ENCODE data around the gene TBC1D16.

Gene TBC1D16

DNA sequence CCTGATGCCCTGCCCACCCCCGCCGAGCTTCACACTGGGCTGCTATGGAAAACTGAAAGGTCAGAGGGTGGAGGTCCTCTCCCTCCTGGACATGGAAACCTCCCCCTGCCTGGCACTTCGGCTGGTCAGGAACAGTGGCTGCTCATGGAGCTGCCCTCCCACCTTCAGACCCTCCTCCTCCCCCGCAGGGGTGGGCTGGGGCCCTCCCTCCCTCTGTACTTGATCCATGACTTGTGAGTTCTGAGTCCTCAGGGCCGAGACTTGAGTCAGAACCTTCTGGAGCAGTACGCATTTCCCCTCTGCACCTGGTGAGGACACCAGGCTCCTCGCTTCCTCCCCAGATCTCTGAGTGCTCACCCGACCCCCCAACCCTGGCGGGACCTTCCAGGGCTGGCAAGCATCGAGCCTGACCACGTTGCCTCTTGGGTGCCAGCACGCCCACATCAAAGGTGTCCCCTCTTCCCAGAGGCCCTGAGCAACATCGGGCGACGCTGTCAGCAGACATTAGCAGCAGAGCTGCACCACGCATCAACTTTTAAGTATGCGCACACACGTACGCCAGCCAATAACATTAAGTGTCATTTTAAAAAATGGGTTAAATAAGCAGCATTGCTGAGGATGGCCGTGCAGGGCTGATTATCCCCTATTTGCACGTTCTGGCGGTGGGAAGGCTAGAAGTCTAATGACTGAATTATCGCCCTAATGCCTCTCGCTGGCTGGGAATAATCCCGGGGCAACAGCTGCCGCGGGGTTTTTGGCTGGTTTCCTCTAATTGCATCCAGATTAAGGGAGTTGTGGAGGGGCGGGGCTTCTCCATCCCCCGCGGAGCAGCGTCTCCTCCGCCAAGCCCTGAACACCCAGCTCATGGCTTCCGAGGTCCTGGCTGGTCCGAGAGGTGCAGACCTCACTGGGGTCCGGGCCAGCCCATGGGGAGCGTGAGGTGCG is 98.0 kb downstream of the TBC1D16 start:
- no peak for DNase-seq (ENCODE audit: low spot score)

GRCh38 chr17:79936641-79937381 is 98.9 kb downstream of the TBC1D16 start:
- peak; percentile 42 for DNase-seq (ENCODE audit: low spot score)

DNA sequence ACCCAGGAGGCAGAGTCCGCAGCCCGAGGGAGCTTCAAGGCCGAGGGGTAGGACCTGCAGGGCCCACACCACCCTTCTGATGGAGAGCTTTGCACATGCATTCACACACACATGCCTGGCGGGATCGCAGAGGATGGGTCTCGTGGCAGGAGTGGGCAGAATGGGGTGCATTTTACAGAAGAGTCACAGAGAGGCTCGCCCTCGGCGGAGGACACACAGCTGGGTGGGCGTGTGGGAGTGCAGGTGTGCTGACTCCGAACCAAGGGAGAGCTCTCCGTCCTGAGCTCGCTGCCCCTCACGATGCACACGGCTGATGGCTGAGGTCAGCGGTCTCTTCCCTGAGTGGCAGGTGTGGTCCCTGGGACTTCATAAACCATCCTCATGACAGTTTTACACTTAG is 99.6 kb downstream of the TBC1D16 start:
- no peak for DNase-seq (ENCODE audit: low spot score)

- DNase-seq (ENCODE audit: low spot score), result no peak
These were observed 100.3 kb downstream of the TBC1D16 start for GRCh38 chr17:79935197-79935885.

DNA sequence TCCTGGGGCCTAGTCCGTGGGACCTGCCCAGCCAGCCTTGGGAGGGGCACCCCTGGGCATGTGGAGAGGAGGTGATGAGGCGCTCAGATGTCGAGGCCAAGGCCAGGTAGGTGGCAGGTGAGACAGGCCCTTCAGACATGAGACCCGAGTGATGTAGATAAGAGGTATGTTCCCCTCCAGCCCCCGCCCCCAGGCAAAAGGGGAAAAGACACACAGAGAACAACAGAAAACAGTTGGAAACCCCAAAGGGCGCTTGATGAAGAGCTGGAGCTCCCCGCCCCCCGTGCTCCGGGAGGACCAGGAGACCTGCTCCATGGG is 101.1 kb downstream of the TBC1D16 start:
- no peak for DNase-seq (ENCODE audit: low spot score)

DNA sequence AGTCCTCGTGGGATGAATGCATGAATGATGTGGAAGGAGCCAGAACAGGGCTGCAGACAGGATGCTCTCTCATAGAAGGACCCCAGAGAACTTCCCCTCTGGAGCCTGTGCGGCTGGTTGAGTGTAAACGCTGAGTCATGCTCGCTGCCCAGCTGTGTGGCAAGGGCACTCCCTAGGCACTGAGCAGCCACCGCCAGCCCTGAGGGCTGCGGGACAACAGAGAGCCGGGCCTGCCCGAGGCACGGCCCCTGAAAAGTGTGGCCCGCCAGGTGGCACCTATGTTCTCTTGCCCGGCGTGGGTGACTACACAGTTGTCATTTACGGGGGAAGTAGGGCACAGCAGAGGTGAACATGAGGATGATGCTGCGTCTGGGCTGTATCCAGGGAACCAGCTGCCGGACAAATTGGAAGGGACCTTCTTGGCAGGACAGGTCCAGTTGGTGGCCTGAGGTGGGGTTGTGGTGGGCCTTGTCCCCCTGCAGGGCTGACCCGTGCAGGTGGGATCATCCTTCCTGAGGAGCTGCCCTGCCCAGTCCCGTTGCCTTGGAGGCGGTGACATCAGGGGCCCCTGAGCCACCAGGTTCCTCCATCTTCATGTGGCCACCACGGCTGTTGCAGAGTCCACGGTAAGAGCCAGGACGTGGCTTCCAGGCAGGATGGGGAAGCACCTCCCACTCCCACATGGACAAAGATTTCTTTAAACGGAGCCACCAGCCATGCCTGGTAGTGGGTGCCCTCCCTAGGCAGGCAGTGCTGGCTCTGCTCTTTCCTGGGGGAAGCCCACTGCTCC is 101.6 kb downstream of the TBC1D16 start:
- DNase-seq (ENCODE audit: low spot score), result no peak

- no peak for DNase-seq (ENCODE audit: low spot score)
These were observed 103.0 kb downstream of the TBC1D16 start for GRCh38 chr17:79932451-79933306.

DNA sequence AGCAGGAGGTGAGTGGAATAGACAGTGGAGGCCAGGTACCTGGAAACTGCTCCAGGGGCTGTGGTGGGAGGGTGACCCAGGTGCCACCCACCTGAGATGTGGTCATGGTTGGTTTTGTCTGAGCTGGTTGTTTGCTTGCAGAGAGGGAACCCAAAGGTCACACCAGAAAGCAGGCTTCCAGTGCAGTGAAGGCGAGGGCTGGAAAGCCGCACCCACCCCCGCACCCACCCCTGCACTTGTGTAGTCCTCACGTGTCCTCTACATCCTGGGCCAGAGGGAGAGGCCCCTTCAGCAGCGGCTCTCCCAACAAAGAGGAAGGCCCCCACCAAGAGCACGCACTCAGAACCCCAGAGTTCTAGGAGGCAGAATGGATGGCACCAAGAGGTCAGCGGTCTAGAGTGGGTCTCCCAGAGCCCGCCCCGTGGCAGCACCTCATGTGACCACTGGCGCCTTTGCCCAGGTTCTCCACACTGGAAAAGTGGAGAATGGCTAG is 103.8 kb downstream of the TBC1D16 start:
- no peak for DNase-seq (ENCODE audit: low spot score)

DNA sequence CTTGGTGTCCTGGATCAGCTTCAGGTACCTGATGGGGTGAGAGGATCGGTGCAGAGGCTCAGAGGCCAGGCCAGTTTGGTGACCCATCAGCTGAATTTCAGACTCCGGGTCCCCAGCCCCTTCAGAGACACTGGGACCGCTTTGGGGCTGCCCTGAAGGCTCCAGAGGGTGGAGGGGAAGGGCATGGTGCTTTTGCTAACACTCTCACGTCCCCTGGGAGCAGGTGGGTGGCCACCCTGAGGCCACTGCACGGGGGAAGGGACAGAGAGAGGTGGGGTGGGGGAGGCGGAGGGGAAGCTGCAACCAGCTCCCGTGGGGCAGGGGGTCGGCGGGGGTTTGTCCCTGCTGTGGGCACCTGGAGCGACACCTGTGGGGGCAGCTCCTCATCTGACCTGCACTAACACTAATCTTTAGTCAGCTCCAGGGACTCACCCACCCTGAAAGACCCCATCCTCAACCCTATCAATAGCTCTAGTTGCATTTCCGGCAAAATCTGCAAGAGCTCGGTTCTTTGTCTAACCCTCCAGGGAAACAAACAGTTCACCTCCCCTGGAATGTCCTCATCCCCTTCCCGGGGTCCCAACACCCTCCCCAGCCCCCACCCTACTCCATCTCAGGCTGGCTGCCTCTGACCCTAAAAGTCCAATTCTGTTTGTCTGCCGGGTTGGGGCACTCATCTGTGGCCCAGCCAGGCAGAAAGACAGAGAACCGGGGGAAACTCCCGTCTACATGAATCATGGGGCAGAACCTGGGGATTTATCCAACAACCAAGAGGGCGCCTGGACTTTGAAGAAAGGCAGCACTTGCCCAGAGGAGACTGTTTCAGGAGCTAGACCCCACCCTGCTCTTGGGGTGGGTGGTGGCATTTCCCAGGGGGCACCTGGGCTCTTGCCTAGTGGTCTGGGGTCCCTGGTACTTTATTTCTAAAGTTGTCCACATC is 104.5 kb downstream of the TBC1D16 start:
- no peak for DNase-seq (ENCODE audit: low spot score)

DNA sequence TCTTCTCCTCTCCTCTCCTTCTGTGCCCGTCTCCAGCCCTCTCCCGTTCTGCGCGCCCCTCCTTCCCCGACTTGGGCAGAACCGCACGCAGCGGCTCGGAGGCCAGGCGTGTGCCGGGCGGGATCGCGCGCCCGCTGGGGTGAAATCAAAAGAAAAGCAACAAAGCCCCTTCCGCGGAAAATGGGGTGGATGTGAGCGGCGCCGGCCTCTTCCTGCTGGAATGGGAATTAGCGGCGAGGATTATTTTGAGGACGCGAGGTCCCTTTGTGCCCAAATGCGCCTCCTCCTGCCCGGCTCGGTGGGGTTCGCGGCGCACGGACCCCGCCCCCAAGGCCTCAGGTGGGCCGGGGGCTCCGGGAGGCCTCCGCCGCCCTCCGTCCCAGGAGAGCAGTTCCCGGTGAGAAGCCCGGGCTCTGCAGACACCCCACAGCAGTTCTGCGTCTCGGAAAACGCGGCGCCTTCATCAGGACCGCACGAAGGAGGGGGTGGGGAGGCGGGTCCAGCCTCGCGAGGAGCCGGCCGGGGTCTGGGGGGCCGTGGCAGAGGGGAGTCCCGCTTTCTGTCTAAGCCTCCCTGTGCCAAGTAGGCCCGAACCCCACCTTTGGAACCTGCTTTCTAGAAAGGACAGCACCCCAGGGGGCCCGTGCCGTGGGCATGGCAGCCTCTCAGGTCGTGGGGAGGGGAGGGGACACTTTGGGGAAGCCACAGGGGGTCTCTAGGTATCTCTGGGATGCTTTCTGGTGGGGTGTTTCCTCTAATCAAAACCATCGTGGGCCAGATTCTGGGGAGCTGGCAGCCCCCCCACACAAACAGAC is 105.4 kb downstream of the TBC1D16 start:
- no peak for DNase-seq (ENCODE audit: low spot score)

- DNase-seq (ENCODE audit: low spot score), result no peak
These were observed 106.2 kb downstream of the TBC1D16 start for GRCh38 chr17:79929257-79930061.

DNA sequence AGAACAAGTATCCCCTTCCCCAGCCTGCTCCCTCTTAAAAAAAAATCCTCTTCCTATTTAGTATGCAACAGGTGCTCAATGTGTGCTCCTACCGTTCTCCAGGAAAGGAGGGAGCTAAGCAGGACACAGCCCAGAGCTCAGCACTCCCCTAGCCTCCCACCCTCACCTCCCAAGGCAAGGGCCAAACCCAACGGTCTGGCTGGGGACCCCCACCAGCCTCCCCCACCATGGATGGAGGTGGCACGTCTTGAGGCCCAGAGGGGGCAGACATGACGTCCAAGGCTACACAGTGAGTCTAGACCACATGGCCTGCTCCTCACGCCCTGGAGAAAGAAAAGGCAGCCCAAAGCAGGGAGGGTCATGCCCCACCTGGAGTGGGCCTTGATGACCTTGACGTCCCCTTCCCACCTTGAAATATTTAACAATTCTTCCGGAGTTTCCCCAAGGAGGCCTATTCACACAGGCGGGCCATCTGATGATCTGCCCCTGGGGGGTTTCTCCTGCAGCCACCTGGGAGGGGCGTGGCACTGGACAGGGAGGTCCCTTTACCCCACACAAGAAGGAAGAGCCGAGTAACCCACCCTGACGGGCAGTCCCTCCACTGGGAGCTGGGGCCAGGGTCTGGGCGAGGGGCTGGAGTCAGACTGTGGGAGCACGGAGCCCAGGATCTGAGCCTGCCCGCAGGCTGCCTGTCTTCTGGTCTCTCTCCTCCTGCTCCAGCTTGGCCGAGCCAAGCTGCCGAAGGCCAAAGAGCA is 107.0 kb downstream of the TBC1D16 start:
- no peak for DNase-seq (ENCODE audit: low spot score)

- no peak for DNase-seq (ENCODE audit: low spot score)
These were observed 107.8 kb downstream of the TBC1D16 start for GRCh38 chr17:79927688-79928501.

DNA sequence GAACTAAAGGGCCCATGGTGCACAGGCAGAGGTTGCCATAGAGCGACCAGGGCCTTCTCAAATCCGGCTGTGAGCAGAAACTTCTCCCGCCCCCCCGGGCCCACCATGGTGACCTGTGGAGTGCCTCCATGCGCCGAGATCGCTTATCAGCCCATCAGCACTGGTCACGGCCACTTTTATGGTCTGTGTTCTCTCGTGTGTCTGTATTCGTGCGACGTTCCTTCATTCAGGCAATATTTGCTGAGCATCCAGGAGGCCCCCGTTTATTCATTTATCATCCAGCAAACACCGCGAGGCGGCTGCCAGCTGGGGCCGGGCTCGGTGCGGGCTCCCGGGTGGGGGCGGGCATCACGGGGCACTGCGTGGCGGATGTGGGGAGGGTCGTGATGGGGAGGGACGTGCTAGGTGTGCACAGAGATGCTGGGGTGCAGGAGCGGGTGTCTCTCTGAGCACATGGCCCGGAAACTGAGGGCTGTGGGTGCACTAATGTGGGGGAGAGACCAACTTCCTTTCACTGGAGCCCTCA is 108.5 kb downstream of the TBC1D16 start:
- no peak for DNase-seq (ENCODE audit: low spot score)

- no peak for DNase-seq (ENCODE audit: low spot score)
These were observed 109.0 kb downstream of the TBC1D16 start for GRCh38 chr17:79926605-79927135.

DNA sequence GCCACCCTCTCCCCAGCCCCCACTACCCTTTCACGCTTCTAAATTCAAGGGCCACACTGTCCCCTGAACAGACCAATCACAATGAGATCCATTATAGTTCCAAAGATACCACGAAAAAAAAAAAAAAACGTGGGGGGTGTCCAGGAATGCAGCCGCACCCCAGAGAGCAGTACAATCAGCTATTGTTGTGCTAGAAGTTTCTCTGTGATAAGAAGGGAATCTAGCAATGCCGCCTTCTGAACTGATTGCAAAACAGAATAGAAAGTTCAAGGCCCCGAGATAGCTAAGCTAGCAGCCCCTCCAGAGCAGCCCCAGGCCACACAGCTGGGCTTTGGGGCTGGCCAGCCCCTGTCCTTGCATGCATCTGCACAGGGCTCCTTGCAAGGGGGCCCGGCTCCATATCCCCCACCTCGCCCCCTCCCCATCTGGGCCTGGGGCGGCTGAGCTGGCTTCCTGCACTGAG is 109.5 kb downstream of the TBC1D16 start:
- DNase-seq (ENCODE audit: low spot score), result no peak
